HL-60 (cell line): Measurements from ENCODE around the gene CELF2.

Source experiments
- DNase-seq, 2 experiments: peaks; one replicate each; pipeline ENCODE4 v3.0.0-alpha.2; 2010 to 2020; ENCODE audit warnings: low read depth in 1 of 2, low spot score in 1 of 2
- H3K27ac ChIP-seq: fragments of 250-450 bp; sonication (Bioruptor Pico); replicated peaks from 2 replicates; pipeline ENCODE4 v1.5.1; 2020; ENCODE audit warnings: mild to moderate bottlenecking, moderate library complexity
- H3K27me3 ChIP-seq: fragments of 250-450 bp; sonication (Bioruptor Pico); 2 replicates; pipeline ENCODE4 v1.5.1; 2021; ENCODE audit warnings: mild to moderate bottlenecking, moderate library complexity; ENCODE audit not compliant: insufficient read depth, poor library complexity, severe bottlenecking
- H3K4me3 ChIP-seq: replicated peaks from 2 replicates; pipeline ENCODE4 v1.5.1; 2011; ENCODE audit warnings: mild to moderate bottlenecking, control low read depth, low read length; ENCODE audit not compliant: insufficient read depth
- GABPA ChIP-seq: IDR thresholded peaks from 2 replicates; pipeline ENCODE4 v1.6.1; 2012; ENCODE audit warnings: low read depth
- POLR2AphosphoS5 ChIP-seq: IDR thresholded peaks from 2 replicates; pipeline ENCODE4 v1.6.1; 2012; ENCODE audit warnings: low read depth
- SPI1 ChIP-seq: IDR thresholded peaks from 2 replicates; pipeline ENCODE4 v1.6.1; 2012; ENCODE audit warnings: low read depth, mild to moderate bottlenecking, borderline replicate concordance
- TF ChIP-seq, protein P1 (sequence below): IDR thresholded peaks from one replicate; pipeline ENCODE4 v1.5.1; 2011; ENCODE audit warnings: low read length, control low read depth, inconsistent platforms; ENCODE audit not compliant: insufficient read depth
- TF ChIP-seq, protein P2 (sequence below): IDR thresholded peaks from 2 replicates; pipeline ENCODE4 v1.6.1; 2012; ENCODE audit warnings: low read depth; ENCODE audit not compliant: insufficient replicate concordance

The CELF2 gene

DNA sequence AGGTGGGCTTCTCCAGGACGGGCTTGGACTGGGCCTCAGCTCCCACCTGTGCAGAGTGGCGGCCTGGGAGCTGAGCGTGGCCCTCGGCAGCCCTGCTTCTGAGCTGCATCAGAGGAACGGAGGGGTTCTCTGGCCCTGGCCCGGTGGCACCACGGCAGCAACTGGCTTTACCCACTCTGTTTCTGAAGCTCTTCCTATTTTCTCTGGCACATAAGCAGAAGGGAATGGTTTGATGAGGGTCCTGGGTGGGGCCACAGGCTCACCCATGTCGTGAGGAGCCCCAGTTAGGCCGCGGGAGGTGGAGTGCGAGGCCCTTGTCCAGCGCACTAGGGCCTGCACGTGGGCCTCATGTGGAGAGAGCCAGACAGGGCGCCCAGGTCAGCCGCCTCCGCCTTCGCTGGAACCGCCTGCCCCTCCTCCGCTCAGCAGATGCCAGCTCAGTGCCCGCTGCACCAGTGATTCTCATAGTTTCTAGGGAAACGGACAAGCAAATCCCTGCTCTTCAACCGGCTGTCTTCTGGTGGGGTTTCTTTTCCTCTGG is 284.0 kb downstream of the CELF2 start:
- Histone ChIP-seq H3K27me3 (no peaks in the 10 kb centered on the region), H3K4me3 (no peak overlapping the region), H3K27ac (no peak overlapping the region)
- no peak for DNase-seq
- TF ChIP-seq POLR2AphosphoS5 (no peak), GABPA (no peak)
- TF ChIP-seq, protein P1, sequence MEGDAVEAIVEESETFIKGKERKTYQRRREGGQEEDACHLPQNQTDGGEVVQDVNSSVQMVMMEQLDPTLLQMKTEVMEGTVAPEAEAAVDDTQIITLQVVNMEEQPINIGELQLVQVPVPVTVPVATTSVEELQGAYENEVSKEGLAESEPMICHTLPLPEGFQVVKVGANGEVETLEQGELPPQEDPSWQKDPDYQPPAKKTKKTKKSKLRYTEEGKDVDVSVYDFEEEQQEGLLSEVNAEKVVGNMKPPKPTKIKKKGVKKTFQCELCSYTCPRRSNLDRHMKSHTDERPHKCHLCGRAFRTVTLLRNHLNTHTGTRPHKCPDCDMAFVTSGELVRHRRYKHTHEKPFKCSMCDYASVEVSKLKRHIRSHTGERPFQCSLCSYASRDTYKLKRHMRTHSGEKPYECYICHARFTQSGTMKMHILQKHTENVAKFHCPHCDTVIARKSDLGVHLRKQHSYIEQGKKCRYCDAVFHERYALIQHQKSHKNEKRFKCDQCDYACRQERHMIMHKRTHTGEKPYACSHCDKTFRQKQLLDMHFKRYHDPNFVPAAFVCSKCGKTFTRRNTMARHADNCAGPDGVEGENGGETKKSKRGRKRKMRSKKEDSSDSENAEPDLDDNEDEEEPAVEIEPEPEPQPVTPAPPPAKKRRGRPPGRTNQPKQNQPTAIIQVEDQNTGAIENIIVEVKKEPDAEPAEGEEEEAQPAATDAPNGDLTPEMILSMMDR, result no peak

DNA sequence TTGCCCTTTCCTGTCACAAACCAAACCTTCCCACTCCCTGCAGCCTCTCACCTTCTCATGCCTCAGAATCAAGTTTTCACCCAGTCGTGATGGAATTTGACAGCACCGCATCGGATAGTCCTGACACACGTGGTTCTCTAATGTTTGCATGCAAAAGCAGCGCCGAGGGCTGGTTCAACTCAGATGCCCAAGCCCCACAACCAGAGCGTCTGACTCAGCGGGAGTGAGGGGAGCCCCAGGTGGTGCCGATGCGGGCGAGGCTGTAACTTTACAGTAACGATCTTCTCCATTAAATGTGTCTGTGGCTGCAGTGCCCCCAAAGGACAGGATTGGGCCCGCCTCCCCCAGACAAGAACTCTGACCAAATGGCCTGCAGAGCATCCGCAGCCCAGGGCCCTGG is 284.5 kb downstream of the CELF2 start:
- DNase-seq, result no peak
- no peaks in the 10 kb centered on the region for H3K27me3 ChIP-seq
- no peak overlapping the region for H3K27ac ChIP-seq
- H3K4me3 ChIP-seq, result no peak overlapping the region
- no peak for TF ChIP-seq SPI1
- TF ChIP-seq, protein P2, sequence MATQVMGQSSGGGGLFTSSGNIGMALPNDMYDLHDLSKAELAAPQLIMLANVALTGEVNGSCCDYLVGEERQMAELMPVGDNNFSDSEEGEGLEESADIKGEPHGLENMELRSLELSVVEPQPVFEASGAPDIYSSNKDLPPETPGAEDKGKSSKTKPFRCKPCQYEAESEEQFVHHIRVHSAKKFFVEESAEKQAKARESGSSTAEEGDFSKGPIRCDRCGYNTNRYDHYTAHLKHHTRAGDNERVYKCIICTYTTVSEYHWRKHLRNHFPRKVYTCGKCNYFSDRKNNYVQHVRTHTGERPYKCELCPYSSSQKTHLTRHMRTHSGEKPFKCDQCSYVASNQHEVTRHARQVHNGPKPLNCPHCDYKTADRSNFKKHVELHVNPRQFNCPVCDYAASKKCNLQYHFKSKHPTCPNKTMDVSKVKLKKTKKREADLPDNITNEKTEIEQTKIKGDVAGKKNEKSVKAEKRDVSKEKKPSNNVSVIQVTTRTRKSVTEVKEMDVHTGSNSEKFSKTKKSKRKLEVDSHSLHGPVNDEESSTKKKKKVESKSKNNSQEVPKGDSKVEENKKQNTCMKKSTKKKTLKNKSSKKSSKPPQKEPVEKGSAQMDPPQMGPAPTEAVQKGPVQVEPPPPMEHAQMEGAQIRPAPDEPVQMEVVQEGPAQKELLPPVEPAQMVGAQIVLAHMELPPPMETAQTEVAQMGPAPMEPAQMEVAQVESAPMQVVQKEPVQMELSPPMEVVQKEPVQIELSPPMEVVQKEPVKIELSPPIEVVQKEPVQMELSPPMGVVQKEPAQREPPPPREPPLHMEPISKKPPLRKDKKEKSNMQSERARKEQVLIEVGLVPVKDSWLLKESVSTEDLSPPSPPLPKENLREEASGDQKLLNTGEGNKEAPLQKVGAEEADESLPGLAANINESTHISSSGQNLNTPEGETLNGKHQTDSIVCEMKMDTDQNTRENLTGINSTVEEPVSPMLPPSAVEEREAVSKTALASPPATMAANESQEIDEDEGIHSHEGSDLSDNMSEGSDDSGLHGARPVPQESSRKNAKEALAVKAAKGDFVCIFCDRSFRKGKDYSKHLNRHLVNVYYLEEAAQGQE, result no peak
- no peak for TF ChIP-seq POLR2AphosphoS5
- TF ChIP-seq, protein P1, result no peak

GRCh38 chr10:11303361-11304170 is 285.9 kb downstream of the CELF2 start:
- Histone ChIP-seq H3K27ac (no peak overlapping the region), H3K4me3 (no peak overlapping the region), H3K27me3 (no peaks in the 10 kb centered on the region)
- no peak for TF ChIP-seq POLR2AphosphoS5
- no peak for TF ChIP-seq GABPA
- TF ChIP-seq SPI1, result no peak
- TF ChIP-seq, protein P2, result no peak
- TF ChIP-seq, protein P1, result no peak
- DNase-seq, result no peak
